ENCODE results near the gene NCAPD3.
"Not testable (repeated sequence)": the region's sequence is repeated elsewhere in the genome, so short reads cannot be mapped to it uniquely, and the experiment has no call there.

Gene NCAPD3

GRCh38 chr11:134120921-134121526 lies 102.7 kb downstream of the NCAPD3 start:
- DNase-seq = no peak

GRCh38 chr11:134120143-134120850 lies 103.5 kb downstream of the NCAPD3 start:
- DNase-seq = no peak

DNA sequence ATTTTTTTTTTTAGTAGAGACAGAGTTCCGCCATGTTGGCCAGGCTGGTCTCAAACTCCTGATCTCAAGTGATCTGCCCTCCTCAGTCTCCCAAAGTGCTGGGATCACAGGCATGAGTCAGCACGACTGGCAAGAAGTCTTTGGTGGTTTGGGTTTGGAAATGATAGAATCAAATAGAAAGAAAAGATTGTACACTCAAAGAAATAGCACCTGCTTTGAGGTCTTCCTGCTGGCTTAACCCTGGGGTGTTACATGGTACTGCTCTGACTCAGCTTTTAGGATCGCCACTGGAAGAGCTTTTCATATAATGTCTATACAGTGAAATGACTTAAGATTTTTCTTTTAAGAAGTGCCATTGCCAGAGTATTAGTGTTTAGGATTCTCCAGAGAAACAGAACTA lies 104.7 kb downstream of the NCAPD3 start:
- DNase-seq = no peak

GRCh38 chr11:134118006-134118405 lies 105.8 kb downstream of the NCAPD3 start:
- DNase-seq = no peak

GRCh38 chr11:134116210-134116609 lies 107.6 kb downstream of the NCAPD3 start:
- DNase-seq = no peak

- DNase-seq = not testable (repeated sequence)
Measured at GRCh38 chr11:134113787-134114186, 110.0 kb downstream of the NCAPD3 start.

DNA sequence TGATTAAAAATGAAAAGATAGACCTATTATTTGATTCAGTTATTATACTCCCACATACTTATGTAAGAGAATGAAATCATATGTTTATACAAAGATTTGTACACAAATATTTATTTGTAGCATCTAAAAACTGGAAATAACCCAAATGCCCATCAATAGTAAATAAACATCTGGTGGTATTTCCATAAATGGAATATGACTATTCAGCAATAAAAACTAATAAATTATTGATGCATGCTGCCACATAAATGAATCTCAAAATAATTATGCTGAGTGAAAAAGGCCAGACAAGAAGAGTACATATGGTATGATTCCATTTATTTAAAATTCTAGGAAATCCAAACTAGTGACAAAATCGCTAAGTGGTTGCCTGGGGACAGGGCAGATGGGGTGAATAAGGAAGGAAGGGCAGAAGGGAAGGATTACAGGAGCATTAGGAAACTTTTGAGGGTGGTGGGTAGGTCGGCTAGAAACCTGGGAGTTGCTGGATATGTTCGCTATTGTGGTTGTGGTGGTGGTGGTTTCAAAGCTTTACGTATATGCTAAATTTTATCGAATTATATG lies 113.4 kb downstream of the NCAPD3 start:
- no peak for DNase-seq
